ENCODE measurements around the gene ZNF408.

DNA sequence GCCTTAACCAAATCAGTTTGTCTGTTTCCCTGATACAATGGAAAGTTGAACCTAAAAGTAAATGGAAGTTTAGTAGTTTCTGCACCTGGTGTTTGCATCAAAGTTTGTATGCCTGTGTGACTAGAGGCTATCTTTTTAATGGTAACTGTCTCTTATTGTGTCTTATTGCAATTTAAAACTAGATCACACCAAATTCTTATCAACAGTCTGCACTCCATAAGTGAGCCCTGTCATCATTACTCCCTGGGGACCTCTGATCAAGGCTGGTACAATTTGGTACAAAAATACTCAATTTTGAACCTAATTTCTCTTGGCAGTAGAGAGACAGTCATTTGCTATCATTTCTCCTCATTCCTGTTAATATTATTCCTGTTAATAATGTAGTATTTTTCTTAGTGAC lies 38.5 kb upstream of the ZNF408 start:
- TF ChIP-seq, protein P1, sequence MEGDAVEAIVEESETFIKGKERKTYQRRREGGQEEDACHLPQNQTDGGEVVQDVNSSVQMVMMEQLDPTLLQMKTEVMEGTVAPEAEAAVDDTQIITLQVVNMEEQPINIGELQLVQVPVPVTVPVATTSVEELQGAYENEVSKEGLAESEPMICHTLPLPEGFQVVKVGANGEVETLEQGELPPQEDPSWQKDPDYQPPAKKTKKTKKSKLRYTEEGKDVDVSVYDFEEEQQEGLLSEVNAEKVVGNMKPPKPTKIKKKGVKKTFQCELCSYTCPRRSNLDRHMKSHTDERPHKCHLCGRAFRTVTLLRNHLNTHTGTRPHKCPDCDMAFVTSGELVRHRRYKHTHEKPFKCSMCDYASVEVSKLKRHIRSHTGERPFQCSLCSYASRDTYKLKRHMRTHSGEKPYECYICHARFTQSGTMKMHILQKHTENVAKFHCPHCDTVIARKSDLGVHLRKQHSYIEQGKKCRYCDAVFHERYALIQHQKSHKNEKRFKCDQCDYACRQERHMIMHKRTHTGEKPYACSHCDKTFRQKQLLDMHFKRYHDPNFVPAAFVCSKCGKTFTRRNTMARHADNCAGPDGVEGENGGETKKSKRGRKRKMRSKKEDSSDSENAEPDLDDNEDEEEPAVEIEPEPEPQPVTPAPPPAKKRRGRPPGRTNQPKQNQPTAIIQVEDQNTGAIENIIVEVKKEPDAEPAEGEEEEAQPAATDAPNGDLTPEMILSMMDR (conservative IDR thresholded peaks at IDR 0.05; ENCODE audit: low read depth in 2 of 2), result no peak
- TF ChIP-seq EZH2 (IDR thresholded peaks at IDR 0.05; ENCODE audit: low read depth, unreplicated experiment) (no peak), POLR2AphosphoS5 (IDR thresholded peaks at IDR 0.05; ENCODE audit: low read depth) (no peak), ZNF331 (CRISPR knock-in tag; IDR thresholded peaks at IDR 0.05; ENCODE audit: low read depth) (no peak), JUNB (IDR thresholded peaks at IDR 0.05; ENCODE audit: unreplicated experiment) (no peak), EZH2phosphoT487 (IDR thresholded peaks at IDR 0.05; ENCODE audit: unreplicated experiment) (no peak), CREB1 (CRISPR knock-in tag; IDR thresholded peaks at IDR 0.05; ENCODE audit: low read depth) (no peak), ZNF114 (CRISPR knock-in tag; IDR thresholded peaks at IDR 0.05) (no peak)
- TF ChIP-seq, protein P2, sequence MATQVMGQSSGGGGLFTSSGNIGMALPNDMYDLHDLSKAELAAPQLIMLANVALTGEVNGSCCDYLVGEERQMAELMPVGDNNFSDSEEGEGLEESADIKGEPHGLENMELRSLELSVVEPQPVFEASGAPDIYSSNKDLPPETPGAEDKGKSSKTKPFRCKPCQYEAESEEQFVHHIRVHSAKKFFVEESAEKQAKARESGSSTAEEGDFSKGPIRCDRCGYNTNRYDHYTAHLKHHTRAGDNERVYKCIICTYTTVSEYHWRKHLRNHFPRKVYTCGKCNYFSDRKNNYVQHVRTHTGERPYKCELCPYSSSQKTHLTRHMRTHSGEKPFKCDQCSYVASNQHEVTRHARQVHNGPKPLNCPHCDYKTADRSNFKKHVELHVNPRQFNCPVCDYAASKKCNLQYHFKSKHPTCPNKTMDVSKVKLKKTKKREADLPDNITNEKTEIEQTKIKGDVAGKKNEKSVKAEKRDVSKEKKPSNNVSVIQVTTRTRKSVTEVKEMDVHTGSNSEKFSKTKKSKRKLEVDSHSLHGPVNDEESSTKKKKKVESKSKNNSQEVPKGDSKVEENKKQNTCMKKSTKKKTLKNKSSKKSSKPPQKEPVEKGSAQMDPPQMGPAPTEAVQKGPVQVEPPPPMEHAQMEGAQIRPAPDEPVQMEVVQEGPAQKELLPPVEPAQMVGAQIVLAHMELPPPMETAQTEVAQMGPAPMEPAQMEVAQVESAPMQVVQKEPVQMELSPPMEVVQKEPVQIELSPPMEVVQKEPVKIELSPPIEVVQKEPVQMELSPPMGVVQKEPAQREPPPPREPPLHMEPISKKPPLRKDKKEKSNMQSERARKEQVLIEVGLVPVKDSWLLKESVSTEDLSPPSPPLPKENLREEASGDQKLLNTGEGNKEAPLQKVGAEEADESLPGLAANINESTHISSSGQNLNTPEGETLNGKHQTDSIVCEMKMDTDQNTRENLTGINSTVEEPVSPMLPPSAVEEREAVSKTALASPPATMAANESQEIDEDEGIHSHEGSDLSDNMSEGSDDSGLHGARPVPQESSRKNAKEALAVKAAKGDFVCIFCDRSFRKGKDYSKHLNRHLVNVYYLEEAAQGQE (IDR thresholded peaks at IDR 0.05; ENCODE audit: unreplicated experiment), result no peak
- TF ChIP-seq, protein P3, sequence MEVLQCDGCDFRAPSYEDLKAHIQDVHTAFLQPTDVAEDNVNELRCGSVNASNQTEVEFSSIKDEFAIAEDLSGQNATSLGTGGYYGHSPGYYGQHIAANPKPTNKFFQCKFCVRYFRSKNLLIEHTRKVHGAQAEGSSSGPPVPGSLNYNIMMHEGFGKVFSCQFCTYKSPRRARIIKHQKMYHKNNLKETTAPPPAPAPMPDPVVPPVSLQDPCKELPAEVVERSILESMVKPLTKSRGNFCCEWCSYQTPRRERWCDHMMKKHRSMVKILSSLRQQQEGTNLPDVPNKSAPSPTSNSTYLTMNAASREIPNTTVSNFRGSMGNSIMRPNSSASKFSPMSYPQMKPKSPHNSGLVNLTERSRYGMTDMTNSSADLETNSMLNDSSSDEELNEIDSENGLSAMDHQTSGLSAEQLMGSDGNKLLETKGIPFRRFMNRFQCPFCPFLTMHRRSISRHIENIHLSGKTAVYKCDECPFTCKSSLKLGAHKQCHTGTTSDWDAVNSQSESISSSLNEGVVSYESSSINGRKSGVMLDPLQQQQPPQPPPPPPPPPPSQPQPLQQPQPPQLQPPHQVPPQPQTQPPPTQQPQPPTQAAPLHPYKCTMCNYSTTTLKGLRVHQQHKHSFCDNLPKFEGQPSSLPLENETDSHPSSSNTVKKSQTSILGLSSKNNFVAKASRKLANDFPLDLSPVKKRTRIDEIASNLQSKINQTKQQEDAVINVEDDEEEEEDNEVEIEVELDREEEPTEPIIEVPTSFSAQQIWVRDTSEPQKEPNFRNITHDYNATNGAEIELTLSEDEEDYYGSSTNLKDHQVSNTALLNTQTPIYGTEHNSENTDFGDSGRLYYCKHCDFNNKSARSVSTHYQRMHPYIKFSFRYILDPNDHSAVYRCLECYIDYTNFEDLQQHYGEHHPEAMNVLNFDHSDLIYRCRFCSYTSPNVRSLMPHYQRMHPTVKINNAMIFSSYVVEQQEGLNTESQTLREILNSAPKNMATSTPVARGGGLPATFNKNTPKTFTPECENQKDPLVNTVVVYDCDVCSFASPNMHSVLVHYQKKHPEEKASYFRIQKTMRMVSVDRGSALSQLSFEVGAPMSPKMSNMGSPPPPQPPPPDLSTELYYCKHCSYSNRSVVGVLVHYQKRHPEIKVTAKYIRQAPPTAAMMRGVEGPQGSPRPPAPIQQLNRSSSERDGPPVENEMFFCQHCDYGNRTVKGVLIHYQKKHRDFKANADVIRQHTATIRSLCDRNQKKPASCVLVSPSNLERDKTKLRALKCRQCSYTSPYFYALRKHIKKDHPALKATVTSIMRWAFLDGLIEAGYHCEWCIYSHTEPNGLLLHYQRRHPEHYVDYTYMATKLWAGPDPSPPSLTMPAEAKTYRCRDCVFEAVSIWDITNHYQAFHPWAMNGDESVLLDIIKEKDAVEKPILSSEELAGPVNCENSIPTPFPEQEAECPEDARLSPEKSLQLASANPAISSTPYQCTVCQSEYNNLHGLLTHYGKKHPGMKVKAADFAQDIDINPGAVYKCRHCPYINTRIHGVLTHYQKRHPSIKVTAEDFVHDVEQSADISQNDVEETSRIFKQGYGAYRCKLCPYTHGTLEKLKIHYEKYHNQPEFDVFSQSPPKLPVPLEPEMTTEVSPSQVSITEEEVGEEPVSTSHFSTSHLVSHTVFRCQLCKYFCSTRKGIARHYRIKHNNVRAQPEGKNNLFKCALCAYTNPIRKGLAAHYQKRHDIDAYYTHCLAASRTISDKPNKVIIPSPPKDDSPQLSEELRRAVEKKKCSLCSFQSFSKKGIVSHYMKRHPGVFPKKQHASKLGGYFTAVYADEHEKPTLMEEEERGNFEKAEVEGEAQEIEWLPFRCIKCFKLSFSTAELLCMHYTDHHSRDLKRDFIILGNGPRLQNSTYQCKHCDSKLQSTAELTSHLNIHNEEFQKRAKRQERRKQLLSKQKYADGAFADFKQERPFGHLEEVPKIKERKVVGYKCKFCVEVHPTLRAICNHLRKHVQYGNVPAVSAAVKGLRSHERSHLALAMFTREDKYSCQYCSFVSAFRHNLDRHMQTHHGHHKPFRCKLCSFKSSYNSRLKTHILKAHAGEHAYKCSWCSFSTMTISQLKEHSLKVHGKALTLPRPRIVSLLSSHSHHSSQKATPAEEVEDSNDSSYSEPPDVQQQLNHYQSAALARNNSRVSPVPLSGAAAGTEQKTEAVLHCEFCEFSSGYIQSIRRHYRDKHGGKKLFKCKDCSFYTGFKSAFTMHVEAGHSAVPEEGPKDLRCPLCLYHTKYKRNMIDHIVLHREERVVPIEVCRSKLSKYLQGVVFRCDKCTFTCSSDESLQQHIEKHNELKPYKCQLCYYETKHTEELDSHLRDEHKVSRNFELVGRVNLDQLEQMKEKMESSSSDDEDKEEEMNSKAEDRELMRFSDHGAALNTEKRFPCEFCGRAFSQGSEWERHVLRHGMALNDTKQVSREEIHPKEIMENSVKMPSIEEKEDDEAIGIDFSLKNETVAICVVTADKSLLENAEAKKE (CRISPR knock-in tag; IDR thresholded peaks at IDR 0.05), result no peak
- TF ChIP-seq, protein P4, sequence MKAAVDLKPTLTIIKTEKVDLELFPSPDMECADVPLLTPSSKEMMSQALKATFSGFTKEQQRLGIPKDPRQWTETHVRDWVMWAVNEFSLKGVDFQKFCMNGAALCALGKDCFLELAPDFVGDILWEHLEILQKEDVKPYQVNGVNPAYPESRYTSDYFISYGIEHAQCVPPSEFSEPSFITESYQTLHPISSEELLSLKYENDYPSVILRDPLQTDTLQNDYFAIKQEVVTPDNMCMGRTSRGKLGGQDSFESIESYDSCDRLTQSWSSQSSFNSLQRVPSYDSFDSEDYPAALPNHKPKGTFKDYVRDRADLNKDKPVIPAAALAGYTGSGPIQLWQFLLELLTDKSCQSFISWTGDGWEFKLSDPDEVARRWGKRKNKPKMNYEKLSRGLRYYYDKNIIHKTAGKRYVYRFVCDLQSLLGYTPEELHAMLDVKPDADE (IDR thresholded peaks at IDR 0.05), result no peak

All from GM23338 (cell line).